Measurements from ENCODE around the gene ARHGEF1. TPM values are rescaled to one million over a fixed set of nuclear protein-coding genes. Genes with fewer than 3 reads are reported as not detected.
A peak's percentile ranks its signal among the peaks of the same experiment; 100 is the strongest.
"Not testable (repeated sequence)": the region's sequence is repeated elsewhere in the genome, so short reads cannot be mapped to it uniquely, and the experiment has no call there.

ARHGEF1 gene
- total RNA-seq, 1 donor from 2014 or later, result 70.5 TPM

GRCh38 chr19:41936416-41936850, 53.4 kb downstream of the ARHGEF1 start:
- H3K4me1 Mint-ChIP-seq (ENCODE audit: low read depth), result peaks cover 4% of the 10 kb centered on the region
- no peak for DNase-seq (ENCODE audit: low spot score)
- no peak overlapping the region for H3K4me3 Mint-ChIP-seq (ENCODE audit: unreplicated experiment)
- H3K9me3 Mint-ChIP-seq (ENCODE audit: low read depth), result no peaks in the 10 kb centered on the region
- peaks cover 38% of the 10 kb centered on the region for H3K27me3 Mint-ChIP-seq (ENCODE audit: low read depth)
- H3K36me3 Mint-ChIP-seq (ENCODE audit: low read depth), result no peaks in the 10 kb centered on the region
- no peak for TF ChIP-seq CTCF (IDR thresholded peaks at IDR 0.05)
- peak overlapping the region; percentile 19 for H3K27ac Mint-ChIP-seq (ENCODE audit: unreplicated experiment)

- DNase-seq (ENCODE audit: low spot score), result no peak
- TF ChIP-seq CTCF (IDR thresholded peaks at IDR 0.05), result no peak
- H3K27me3 Mint-ChIP-seq (ENCODE audit: low read depth), result peaks cover 32% of the 10 kb centered on the region
- H3K4me1 Mint-ChIP-seq (ENCODE audit: low read depth), result peaks cover 7% of the 10 kb centered on the region
- H3K27ac Mint-ChIP-seq (ENCODE audit: unreplicated experiment), result peak overlapping the region; percentile 19
- H3K4me3 Mint-ChIP-seq (ENCODE audit: unreplicated experiment), result no peak overlapping the region
- H3K9me3 Mint-ChIP-seq (ENCODE audit: low read depth), result no peaks in the 10 kb centered on the region
- H3K36me3 Mint-ChIP-seq (ENCODE audit: low read depth), result no peaks in the 10 kb centered on the region
These were observed 54.0 kb downstream of the ARHGEF1 start for GRCh38 chr19:41936961-41937360.

- peaks cover 27% of the 10 kb centered on the region for H3K27me3 Mint-ChIP-seq (ENCODE audit: low read depth)
- no peaks in the 10 kb centered on the region for H3K9me3 Mint-ChIP-seq (ENCODE audit: low read depth)
- no peak for DNase-seq (ENCODE audit: low spot score)
- H3K27ac Mint-ChIP-seq (ENCODE audit: unreplicated experiment), result no peak overlapping the region
- no peaks in the 10 kb centered on the region for H3K36me3 Mint-ChIP-seq (ENCODE audit: low read depth)
- H3K4me1 Mint-ChIP-seq (ENCODE audit: low read depth), result peaks cover 7% of the 10 kb centered on the region
- no peak overlapping the region for H3K4me3 Mint-ChIP-seq (ENCODE audit: unreplicated experiment)
- peak; percentile 36 for TF ChIP-seq CTCF (IDR thresholded peaks at IDR 0.05)
These were observed 54.8 kb downstream of the ARHGEF1 start for GRCh38 chr19:41937525-41938468.

- not testable (repeated sequence) for H3K36me3 Mint-ChIP-seq (ENCODE audit: low read depth); H3K4me1 Mint-ChIP-seq (ENCODE audit: low read depth); DNase-seq (ENCODE audit: low spot score); H3K27ac Mint-ChIP-seq (ENCODE audit: unreplicated experiment); H3K9me3 Mint-ChIP-seq (ENCODE audit: low read depth); H3K4me3 Mint-ChIP-seq (ENCODE audit: unreplicated experiment)
- H3K27me3 Mint-ChIP-seq (ENCODE audit: low read depth), result peaks cover 17% of the 10 kb centered on the region
These were observed 56.2 kb downstream of the ARHGEF1 start for GRCh38 chr19:41939209-41939608.

- Mint-ChIP-seq H3K36me3 (ENCODE audit: low read depth) (no peaks in the 10 kb centered on the region), H3K4me1 (ENCODE audit: low read depth) (peaks cover 7% of the 10 kb centered on the region), H3K27me3 (ENCODE audit: low read depth) (peaks cover 11% of the 10 kb centered on the region), H3K27ac (ENCODE audit: unreplicated experiment) (peak overlapping the region; percentile 73), H3K4me3 (ENCODE audit: unreplicated experiment) (peak overlapping the region; percentile 85), H3K9me3 (ENCODE audit: low read depth) (no peaks in the 10 kb centered on the region)
- no peak for DNase-seq (ENCODE audit: low spot score)
- TF ChIP-seq CTCF (IDR thresholded peaks at IDR 0.05), result no peak
These were observed 57.1 kb downstream of the ARHGEF1 start for GRCh38 chr19:41939861-41940730.
